GM20000 (cell line): ENCODE results near the gene GPC1.

Experiments used
- DNase-seq: peaks from one replicate; pipeline ENCODE4 v3.0.0; 2012; ENCODE audit warnings: low spot score
- TF ChIP-seq, protein P1 (sequence below): IDR thresholded peaks from 2 replicates; pipeline ENCODE4 v1.5.1; 2012; ENCODE audit warnings: mild to moderate bottlenecking, control low read depth; ENCODE audit errors: extremely low read depth, missing control alignments

GPC1 gene

DNA sequence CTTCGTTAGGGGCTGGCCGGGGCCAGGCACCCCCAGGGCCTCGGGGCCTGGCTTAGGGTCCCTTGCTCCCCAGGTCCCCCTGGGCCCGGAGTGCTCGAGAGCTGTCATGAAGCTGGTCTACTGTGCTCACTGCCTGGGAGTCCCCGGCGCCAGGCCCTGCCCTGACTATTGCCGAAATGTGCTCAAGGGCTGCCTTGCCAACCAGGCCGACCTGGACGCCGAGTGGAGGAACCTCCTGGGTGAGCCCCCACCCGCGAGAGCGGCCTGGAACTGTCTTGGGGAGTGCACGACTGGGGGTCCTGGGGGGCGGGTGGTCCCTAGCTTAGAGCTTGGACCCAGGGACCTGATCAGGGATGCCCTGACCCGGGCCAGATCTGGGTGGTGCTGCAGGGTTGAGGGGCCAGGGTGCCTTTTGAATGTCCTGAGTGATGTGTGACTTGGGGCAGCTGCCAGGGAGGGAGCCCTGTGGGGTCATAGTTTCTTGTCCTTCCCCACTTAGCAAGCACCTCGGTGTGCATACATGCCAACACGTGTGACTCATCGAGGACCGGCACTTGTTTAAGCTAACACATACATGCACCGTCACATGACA lies 27.9 kb downstream of the GPC1 start:
- TF ChIP-seq, protein P1, sequence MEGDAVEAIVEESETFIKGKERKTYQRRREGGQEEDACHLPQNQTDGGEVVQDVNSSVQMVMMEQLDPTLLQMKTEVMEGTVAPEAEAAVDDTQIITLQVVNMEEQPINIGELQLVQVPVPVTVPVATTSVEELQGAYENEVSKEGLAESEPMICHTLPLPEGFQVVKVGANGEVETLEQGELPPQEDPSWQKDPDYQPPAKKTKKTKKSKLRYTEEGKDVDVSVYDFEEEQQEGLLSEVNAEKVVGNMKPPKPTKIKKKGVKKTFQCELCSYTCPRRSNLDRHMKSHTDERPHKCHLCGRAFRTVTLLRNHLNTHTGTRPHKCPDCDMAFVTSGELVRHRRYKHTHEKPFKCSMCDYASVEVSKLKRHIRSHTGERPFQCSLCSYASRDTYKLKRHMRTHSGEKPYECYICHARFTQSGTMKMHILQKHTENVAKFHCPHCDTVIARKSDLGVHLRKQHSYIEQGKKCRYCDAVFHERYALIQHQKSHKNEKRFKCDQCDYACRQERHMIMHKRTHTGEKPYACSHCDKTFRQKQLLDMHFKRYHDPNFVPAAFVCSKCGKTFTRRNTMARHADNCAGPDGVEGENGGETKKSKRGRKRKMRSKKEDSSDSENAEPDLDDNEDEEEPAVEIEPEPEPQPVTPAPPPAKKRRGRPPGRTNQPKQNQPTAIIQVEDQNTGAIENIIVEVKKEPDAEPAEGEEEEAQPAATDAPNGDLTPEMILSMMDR, result no peak
- DNase-seq, result no peak

DNA sequence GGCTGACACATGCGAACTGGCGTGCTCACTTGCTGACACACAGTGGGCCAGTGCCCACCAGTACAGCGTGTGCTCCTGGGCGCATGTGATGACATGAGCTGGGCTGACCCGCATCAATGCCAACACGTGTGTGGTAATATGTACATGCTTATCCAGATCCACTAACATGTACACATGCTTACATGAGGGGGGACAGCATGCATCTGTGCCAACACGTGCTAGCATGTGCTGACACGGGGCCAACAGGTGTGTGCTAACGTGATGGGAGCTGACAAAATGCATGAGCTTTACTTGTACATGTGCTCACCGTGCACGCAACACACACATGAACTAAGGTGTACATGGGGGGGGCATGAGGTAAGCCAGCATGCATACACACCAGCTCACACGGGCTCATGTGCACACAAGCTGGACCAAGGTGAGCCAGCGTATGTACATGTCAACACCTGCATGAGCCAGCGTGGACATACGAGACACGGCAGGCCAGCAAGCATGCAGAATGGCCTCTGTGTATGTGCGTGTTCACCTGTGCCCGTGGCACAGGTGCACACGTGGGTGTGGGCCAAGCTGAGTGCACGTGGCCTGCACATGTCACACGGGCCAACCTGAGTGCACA lies 28.5 kb downstream of the GPC1 start:
- TF ChIP-seq, protein P1, result no peak
- DNase-seq, result no peak

DNA sequence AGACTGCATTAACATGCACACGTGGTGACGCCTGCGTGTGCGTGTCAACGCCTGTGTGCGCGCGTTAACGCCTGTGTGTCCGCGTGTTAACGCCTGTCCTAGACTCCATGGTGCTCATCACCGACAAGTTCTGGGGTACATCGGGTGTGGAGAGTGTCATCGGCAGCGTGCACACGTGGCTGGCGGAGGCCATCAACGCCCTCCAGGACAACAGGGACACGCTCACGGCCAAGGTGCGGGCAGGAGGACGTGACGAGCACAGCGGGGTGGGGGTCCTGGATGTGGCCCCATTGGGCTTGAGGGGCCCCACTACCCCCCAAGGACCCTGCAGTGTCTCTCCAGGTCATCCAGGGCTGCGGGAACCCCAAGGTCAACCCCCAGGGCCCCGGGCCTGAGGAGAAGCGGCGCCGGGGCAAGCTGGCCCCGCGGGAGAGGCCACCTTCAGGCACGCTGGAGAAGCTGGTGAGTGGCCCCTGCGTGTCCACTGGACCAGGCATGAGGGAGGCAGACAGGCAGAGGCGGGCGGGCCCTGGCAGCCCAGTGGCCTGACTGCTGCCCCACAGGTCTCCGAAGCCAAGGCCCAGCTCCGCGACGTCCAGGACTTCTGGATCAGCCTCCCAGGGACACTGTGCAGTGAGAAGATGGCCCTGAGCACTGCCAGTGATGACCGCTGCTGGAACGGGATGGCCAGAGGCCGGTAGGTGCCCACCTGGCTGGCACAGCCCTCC lies 29.2 kb downstream of the GPC1 start:
- DNase-seq, result no peak
- TF ChIP-seq, protein P1, result no peak

GRCh38 chr2:240465268-240465764 lies 29.9 kb downstream of the GPC1 start:
- TF ChIP-seq, protein P1, result no peak

GRCh38 chr2:240465765-240466578 lies 30.5 kb downstream of the GPC1 start:
- TF ChIP-seq, protein P1, result no peak

More at GRCh38 chr2:240465268-240465764, 29.9 kb downstream of the GPC1 start:
- no peak for DNase-seq

GRCh38 chr2:240466579-240467148 lies 31.2 kb downstream of the GPC1 start:
- DNase-seq, result no peak
- TF ChIP-seq, protein P1, result no peak

More at GRCh38 chr2:240465765-240466578, 30.5 kb downstream of the GPC1 start:
- no peak for DNase-seq
